Activated CD4-positive, alpha-beta T cell treated with anti-CD3 and anti-CD28 coated beads for 4 hours (primary cell): Measurements from ENCODE around the gene CLMN.

Source experiments
- DNase-seq, 2 donors: peaks; one replicate each; pipeline ENCODE4 v3.0.0-alpha.2; 2020

Gene CLMN

GRCh38 chr14:95341564-95341963 lies 21.9 kb upstream of the CLMN start:
- no peak for DNase-seq

DNA sequence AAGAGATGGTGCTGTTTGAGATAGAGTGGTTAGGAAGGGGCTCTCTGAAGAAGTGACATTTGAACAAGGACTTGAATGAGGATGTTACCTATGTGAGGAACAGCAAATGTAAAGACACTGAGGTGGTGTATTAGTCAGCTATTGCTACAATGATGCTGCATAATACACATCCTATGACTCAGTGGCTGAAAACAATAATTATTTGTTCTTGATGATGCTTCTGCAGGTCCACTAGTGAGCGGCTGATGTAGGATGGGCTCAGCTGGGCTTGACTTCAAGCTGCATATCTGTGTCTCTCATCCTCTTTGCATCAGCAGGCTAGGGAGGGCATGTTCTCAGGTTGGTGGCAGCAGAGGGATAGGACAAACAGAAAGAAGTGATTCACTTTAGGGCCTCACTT lies 21.4 kb upstream of the CLMN start:
- DNase-seq: no peak

DNA sequence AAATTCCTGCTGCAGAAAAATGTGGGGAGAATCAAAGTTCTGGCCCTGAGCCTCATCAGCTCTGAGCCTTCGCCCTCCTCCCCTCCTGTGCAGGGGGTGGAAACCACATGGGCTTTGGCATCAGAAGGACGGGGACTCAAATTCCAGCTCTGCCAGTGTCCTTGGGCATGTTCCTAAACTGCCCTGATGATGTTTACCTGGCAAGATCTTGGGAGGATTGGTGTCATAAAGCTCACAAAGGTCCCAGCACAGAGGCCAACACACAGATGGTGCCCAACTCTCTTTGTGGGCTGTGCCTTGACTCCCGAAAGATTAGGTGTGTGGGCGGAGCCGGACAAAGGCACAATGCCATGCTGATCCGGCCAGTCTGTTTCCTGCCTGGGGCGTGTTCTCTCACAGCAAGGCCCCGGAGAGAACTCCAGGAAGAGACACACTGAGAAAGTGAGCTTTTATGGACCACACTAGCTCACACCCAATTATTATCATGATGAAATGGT lies 20.5 kb upstream of the CLMN start:
- DNase-seq: no peak

GRCh38 chr14:95339301-95339865 lies 19.7 kb upstream of the CLMN start:
- no peak for DNase-seq

DNA sequence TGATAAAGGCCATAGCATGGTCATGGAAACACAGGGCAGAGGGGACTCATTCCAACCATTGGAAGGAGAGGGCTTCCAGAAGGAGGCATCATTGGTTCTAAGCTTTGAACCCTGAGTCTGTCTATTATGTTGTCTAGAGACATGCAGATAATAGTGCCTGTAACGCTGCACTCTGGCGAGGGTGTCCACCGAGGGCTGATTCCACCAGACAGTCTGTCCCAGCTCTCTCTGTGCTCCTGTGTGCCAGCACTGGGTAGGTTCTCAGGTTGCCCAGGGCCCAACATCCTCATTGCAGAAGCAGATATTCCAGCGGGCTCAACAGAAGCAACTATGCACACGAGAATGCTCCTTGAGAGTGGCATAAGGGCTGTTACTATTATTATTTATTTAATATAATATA lies 18.7 kb upstream of the CLMN start:
- no peak for DNase-seq

DNA sequence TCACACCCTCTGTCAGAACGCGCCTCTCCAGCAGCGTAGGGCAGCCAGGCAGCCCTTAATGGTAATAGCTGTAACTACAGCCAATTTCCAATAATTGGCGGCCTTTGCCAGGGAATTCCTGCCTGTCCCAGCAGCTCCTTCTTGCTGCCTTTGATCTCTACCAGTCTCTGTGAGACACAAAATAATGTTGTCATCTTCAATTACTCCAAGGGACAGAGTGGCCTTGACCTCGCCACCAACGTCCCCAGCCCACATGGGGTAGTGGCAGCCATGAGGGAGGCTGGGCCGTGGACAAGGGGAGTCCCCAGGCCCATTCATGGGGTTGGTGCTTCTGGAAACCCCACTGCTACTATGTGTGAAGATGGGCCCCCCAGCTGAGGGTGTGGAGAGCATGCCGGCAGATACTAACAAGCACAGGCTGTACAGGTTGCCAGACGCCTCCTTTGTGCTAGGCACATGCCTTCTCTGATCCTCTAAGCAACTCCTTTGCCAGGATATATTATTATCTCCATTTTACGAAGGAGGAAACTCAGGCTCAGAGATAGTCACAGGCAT lies 17.4 kb upstream of the CLMN start:
- DNase-seq: no peak

DNA sequence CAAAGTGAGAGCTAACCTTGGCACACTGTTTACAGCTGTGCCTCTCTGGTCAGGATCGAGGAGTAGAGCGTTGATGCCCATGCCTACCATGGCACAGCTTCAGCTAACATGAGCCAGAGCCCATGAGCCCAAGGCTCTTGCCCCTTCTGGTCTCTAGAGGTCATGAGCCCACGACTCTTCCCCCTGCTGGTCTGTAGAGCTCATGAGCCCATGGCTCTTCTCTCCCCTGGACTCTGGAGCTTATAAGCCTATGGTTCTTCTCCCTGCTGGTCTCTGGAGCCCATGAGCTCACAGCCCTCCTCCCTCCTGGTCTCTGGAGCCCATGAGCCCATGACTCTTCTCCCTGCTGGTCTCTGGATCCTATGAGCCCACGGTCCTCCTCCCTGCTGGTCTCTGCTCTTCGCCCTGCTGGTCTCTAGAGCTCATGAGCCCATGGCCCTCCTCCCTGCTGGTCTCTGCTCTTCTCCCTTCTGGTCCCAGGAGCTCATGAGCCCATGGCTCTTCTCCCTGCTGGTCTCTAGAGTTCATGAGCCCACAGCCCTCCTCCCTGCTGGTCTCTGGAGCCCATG lies 16.6 kb upstream of the CLMN start:
- DNase-seq: no peak

DNA sequence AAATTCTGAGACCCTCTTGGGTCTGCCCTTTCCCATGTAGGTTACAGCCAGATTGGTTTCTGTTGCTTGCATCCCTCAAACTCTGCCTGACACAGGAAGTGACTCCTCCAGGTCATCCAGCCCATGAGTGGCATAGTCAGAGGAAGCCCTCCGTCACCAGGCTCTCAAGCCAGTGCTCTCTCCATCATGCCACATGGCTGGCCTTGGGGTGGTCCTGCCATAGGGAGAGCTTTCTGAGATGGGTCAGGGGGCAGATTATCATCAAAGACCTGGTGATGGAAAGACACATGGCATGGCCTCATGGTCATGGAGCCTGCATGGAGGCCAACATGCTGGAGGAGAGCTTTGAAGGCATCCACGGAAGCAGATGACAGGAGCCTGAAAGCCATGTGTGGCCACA lies 15.4 kb upstream of the CLMN start:
- DNase-seq: no peak

GRCh38 chr14:95334044-95334443 lies 14.3 kb upstream of the CLMN start:
- DNase-seq: no peak

- DNase-seq: no peak
These were observed 12.9 kb upstream of the CLMN start for GRCh38 chr14:95332641-95333040.

DNA sequence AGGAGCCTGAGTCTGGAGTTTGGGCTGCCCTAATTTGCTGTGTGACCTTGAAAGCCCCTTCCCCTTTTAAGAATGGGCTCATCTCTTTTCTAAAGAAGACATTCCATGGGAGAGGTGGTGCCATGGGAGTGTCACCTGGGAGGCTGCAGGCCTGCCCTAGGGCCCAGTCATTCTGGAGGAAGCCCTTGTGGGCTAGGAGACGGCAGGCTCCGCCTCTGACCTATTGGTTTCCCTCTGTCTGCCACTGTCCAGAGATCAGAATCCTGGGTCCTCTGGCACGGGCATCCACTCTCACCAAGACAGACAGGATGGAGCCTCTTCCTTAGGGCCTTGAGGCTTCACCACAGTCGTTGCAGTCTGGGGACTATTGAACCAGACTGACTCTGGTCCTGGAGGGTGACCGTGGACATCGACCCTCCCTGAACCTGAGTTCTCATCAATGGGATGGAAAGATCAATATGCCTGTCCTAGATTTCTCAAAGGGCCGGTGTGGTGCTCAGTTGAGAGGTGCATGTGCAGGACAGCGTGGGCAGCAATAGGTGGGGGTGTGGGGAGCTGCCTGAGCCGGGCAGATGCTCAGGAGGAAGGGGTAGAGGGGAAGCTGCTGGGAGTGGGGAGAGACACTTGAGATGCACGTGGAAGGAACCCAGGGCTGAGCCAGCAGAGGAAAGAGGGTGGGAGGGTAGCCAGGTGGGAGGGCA lies 12.2 kb upstream of the CLMN start:
- DNase-seq: no peak

DNA sequence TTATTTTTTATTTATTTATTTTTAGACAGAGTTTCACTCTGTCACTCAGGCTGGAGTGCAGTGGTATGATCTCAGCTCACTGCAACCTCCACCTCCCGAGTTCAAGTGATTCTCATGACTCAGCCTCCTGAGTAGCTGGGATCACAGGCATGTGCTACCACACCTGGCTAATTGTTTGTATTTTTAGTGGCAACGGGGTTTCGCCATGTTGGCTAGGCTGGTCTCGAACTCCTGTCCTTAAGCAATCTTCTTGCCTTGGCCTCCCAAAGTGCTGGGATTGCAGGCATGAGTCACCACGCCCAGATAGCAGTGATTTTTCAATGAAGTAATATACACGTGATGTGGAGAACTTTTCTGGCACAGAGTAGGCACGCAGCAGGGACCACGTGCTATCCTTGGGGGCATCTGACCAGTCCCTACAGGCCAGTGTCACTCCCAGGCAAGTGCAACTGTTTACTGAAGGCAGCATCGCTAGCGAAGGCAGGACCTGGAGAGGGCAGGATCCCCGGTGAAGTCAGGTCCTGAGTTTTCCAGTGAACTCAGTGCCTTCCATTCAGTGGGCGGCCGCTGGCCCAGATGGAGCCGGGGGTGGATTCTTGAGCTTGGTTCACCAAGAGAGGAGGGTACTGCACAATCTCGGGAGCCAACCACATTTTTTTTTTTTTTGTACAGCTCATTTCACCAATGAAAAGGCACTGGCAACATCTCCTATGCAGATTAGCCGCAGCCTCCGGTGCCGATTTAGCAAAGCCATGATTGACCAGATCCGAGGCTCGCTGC lies 11.1 kb upstream of the CLMN start:
- DNase-seq: no peak

GRCh38 chr14:95329941-95330340 lies 10.2 kb upstream of the CLMN start:
- DNase-seq: no peak

DNA sequence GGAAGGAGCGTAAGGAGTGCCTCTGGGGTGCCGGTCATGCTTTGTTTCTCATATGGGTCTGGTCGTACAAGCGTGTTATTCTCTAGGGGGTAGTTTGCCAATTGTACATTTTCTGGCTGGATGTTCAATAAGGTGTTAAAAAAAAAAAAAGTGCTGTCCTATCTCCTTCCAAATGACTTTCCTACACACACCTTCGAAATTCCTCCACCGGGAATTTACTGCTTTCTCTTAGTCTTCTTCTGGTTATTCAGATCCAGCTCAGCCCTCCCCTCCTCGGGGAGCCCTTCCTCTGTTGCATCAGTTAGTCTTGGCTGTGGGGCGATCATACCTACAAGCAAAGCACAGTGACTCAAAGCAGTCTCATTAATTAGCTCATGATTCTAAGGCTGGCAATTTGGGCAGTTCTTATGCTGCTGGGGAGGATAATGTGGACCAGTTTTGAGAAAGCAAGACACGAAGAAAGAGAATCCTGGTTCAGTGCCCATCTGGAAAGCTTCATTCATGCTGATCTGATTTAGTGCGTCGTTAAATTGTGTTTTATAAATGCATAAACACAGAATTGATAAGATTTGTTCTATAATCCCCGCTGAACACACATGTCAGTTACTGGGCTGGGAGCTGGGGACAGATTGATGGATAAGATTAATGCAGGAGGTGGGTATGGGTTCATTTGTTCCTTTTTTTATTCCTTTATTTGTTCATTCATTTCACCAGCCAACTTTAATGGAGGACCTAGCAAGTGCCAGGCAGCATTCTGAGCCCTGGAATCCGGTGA lies 9.2 kb upstream of the CLMN start:
- no peak for DNase-seq

- DNase-seq: no peak
These were observed 8.1 kb upstream of the CLMN start for GRCh38 chr14:95327558-95328374.

- DNase-seq: no peak
These were observed 7.3 kb upstream of the CLMN start for GRCh38 chr14:95326987-95327386.

- DNase-seq: no peak
These were observed 4.2 kb upstream of the CLMN start for GRCh38 chr14:95323917-95324316.

DNA sequence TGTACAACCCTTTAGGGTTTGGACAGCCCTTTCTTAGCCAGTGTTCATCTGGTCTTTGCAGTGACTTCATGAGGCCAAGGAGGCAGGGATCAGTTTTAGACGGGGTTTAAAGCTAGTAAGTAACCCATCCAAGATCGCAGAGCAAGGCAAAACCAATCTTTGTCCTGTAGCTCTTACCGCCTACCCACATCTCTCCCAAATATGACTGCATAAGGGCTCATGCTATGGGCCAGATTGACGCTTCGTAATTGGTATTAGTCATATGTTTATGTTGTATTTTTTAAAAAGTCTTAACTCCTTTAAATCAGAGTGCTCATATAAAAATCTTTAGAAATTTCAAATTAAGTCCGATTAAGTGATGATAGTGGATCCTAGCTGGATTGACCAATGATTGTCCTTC lies 3.7 kb upstream of the CLMN start:
- no peak for DNase-seq

- DNase-seq: no peak
These were observed 2.9 kb upstream of the CLMN start for GRCh38 chr14:95322651-95323050.

DNA sequence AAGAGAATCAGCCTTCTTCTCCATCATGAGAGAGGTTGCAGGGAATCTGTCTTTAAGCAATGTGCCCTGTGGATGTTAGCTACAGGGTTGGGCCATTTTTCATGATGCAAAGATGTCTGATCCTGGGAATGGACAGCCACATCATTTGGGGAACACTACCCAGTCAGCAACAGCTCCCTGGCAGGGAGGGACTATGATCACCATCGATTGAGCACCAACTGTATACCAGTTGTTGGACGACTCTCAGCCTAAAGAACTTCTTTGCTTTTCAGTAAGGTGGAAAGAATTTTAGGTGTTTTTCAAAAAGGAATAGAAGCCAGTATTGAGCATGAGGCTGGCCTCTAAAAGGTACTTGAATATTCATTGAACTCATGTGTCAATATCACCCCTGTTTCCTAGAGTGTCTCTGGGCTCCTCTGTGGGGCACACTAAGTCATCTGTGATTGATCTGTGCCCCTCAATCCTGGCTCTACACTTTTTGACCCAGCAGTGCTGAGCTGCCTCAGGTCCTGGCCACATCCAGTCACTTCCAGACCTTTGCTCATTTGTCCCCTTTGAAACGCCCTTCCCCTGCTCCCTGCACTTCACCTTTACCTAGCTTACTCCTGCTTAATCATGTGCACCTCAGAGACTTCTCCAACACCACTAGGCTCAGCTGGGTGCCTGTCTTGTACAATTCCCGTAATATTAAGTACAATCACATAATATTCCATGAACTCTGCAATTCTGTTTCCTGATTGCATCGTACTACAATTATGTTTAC lies 2.2 kb upstream of the CLMN start:
- DNase-seq: no peak
